Mammary epithelial cell (primary cell): Measurements from ENCODE around the gene TMEM248.

Experiments used
- EZH2 ChIP-seq: IDR thresholded peaks from 2 replicates; pipeline ENCODE4 v1.6.1; 2012; ENCODE audit warnings: low read length, inconsistent platforms, borderline replicate concordance
- TF ChIP-seq, protein P1 (sequence below), 2 donors: IDR thresholded peaks in 1 of 2; conservative IDR thresholded peaks in 1 of 2; 2 replicates each; pipeline ENCODE4 v1.5.1; 2011 to 2012; ENCODE audit warnings: inconsistent platforms in 2 of 2, low read length in 2 of 2, mild to moderate bottlenecking in 2 of 2, control low read depth in 1 of 2, low read depth in 1 of 2; ENCODE audit not compliant: insufficient read depth in 1 of 2; ENCODE audit errors: extremely low read depth in 1 of 2

DNA sequence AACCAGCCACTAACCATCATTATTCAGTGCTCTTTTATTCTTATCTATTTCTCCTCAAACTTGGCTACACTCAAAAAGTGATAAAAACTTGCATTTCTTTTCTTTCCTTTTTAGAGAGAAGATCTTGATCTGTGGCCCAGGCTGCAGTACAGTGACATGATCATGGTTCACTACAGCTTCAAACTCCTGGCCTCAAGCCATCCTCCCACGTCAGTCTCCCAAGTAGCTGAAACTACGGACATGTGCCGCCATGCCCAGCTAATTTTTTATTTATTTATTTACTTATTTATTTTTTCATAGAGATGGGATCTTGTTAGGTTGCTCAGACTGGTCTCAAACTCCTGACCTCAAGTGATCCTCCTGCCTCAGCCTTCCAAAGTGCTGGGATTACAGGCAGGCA is 24.6 kb upstream of the TMEM248 start:
- TF ChIP-seq, protein P1, sequence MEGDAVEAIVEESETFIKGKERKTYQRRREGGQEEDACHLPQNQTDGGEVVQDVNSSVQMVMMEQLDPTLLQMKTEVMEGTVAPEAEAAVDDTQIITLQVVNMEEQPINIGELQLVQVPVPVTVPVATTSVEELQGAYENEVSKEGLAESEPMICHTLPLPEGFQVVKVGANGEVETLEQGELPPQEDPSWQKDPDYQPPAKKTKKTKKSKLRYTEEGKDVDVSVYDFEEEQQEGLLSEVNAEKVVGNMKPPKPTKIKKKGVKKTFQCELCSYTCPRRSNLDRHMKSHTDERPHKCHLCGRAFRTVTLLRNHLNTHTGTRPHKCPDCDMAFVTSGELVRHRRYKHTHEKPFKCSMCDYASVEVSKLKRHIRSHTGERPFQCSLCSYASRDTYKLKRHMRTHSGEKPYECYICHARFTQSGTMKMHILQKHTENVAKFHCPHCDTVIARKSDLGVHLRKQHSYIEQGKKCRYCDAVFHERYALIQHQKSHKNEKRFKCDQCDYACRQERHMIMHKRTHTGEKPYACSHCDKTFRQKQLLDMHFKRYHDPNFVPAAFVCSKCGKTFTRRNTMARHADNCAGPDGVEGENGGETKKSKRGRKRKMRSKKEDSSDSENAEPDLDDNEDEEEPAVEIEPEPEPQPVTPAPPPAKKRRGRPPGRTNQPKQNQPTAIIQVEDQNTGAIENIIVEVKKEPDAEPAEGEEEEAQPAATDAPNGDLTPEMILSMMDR (conservative IDR thresholded peaks at IDR 0.05 in 1 of 2, IDR thresholded peaks at IDR 0.05 in 1 of 2; ENCODE audit: extremely low read depth in 1 of 2, insufficient read depth in 1 of 2, low read depth in 1 of 2, low read length in 2 of 2): no peak
- no peak for TF ChIP-seq EZH2
